ENCODE results near the gene SMARCA4.
A peak's percentile ranks its signal among the peaks of the same experiment; 100 is the strongest.
"Not testable (repeated sequence)": the region's sequence is repeated elsewhere in the genome, so short reads cannot be mapped to it uniquely, and the experiment has no call there.

The SMARCA4 gene

DNA sequence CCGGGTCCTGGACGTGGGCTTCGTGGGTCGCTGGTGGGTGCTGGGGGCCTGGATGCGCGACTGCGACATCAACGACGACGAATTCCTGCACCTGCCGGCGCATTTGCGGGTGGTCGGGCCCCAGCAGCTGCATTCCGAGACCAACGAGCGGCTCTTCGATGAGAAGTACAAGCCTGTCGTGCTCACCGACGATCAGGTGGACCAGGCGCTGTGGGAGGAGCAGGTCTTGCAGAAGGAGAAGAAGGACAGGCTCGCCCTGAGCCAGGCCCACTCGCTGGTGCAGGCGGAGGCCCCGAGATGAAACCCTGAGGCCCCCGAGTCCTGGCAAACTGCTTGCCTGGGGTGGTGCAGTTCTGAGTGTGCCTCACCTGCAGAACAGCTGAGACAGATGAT lies 31.4 kb upstream of the SMARCA4 start:
- no peak for DNase-seq

GRCh38 chr19:10935371-10936059 lies 25.3 kb upstream of the SMARCA4 start:
- no peak for DNase-seq

DNA sequence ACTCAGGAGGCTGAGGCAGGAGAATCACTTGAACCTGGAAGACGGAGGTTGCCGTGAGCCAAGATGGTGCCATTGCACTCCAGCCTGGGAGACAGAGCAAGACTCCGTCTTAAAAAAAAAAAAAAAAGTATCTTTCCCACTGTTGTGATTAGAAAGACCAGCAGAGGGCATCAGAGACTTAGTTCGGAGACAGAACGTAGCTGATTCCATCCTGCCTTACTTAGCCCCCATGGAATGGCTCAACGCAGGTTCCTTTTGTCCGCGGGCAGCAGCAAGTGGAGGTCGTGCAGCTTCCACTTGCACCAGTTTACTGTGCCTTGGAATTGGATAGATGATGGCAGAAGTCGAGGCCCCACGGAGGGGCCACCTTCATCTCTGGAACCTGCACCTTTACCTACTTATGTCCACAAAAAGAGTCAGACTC lies 24.2 kb upstream of the SMARCA4 start:
- DNase-seq: no peak

- DNase-seq: not testable (repeated sequence)
Observed at GRCh38 chr19:10941649-10942048, 19.2 kb upstream of the SMARCA4 start.

- not testable (repeated sequence) for DNase-seq
Observed at GRCh38 chr19:10943412-10943811, 17.4 kb upstream of the SMARCA4 start.

DNA sequence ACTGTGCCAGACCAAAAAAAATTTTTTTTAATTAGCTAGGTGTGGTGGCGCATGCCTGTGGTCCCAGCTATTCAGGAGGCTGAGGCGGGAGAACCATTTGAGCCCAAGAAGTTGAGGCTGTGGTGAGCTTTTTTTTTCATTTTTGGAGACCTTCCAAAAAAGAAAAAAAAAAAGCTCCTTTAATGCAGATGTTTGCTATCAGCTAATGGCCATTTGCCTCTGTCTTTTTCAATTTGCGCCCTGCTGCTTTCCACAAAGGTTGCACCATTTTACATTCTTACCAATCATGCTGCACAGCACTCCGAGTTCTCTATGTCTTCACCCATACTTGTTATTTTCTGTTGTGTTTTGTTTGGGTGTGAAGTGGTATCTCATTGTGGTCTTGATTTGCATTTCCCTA lies 15.6 kb upstream of the SMARCA4 start:
- DNase-seq: no peak

DNA sequence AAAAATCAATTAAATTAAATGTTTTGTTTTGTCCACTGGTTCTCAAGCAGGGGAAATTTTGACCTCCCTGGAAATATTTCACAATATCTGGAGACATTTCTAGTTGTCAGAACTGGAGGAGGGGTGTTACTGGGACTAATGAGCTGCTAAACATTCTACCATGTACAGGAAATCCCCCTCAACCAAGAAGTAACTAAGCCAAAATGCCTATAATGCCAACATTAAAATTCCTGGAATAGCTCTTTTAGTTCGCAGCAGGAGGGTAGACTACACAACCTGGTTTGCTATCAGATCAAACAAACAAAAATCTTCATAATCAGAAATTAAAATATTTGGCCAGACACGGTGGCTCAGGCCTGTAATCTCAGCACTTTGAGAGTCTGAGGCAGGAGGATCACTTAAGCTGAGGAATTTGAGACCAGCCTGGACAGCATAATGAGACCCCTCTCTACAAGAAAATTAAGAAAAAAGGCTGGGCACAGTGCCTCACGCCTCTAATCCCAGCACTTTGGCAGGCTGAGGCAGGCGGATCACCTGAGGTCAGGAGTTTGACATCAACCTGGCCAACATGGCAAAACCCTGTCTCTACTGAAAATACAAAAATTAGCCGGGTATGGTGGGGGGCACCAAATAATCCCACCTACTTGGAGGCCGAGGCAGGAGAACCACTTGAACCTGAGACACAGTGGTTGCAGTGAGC lies 13.7 kb upstream of the SMARCA4 start:
- no peak for DNase-seq

GRCh38 chr19:10952809-10953208 lies 8.0 kb upstream of the SMARCA4 start:
- DNase-seq: no peak

GRCh38 chr19:10959277-10959968 lies 1.4 kb upstream of the SMARCA4 start:
- not testable (repeated sequence) for DNase-seq

GRCh38 chr19:10961073-10961860 lies 437 bp downstream of the SMARCA4 start:
- DNase-seq: no peak

DNA sequence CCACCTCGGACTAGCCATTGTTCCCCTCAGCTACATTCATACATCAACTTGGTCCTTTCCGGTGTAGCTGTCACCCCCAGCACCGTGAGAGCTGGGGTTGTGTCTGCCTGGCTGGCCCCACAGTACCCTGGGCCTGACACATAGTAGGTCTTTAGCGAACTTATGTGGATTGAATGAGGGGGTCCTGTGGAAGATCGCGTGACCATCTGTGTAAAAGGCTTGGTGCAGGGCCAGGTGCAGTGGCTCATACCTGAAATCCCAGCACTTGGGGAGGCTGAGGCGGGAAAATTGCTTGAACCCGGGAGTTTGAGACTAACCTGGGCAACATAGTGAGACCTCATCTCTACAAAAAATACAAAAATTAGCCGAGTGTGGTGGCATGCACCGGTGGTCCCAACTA lies 2.0 kb downstream of the SMARCA4 start:
- DNase-seq: no peak

GRCh38 chr19:10963865-10964264 lies 3.0 kb downstream of the SMARCA4 start:
- DNase-seq: no peak

- no peak for DNase-seq
Observed at GRCh38 chr19:10964903-10965302, 4.1 kb downstream of the SMARCA4 start.

GRCh38 chr19:10965398-10965797 lies 4.6 kb downstream of the SMARCA4 start:
- DNase-seq: no peak

GRCh38 chr19:10966809-10967208 lies 6.0 kb downstream of the SMARCA4 start:
- no peak for DNase-seq

- DNase-seq: no peak
Observed at GRCh38 chr19:10968527-10969135, 7.8 kb downstream of the SMARCA4 start.

GRCh38 chr19:10971107-10971726 lies 10.4 kb downstream of the SMARCA4 start:
- DNase-seq: no peak

GRCh38 chr19:10975374-10976130 lies 14.7 kb downstream of the SMARCA4 start:
- no peak for DNase-seq

DNA sequence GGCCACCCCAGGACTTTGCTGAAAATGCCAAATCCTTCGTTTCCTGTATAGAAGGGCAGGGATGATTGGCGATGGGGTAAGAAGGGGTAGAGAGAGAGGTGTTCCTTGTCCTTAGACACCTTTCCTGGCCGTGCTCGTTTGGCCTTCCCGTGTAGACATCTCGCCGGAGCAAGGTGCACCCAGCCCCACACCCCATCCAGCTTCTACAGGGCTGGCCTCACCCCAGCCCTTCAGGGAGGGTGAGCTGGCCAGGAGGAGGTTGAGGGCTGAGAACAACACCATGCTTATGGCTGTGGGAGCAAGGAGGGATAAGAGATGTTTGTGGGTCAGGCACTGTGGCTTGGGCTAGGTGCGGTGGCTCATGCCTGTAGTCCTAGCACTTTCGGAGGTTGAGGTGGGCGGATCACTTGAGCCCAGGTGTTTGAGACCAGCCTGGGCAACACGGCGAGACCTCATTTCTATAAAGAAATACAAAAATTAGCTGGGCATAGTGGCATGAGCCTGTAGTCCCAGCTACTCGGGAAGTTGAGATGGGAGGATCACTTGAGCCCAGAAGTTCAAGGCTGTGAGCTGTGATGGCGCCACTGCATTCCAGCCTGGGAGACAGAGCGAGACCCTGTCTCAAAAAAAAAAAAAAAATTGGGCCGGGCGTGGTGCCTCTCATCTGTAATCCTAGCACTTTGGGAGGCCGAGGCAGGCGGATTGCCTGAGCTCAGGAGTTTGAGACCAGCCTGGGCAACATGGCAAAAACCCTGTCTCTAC lies 15.5 kb downstream of the SMARCA4 start:
- DNase-seq: no peak

GRCh38 chr19:10977742-10978092 lies 16.9 kb downstream of the SMARCA4 start:
- DNase-seq: no peak

DNA sequence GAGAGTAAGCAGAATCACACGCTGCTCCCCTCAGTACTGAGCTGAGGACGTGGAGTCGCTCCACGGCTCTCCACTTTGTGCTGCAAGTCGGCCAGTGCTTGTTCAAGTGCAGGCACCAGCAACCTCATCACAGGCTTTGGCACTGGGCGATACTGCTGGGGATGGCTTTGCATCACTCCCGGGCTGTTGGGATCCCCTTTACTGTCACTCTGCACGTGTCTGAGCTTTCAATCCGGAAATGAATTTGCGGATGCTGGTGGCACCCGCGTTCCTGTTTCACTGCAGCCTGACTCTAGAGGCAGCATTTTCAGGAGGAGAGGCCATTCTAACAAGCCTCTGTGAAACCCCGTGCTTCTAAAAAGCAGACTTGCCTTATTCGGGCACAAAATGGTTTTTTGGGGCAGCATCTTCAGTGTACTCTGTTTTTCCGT lies 19.1 kb downstream of the SMARCA4 start:
- peak; percentile 46 for DNase-seq
